ENCODE measurements around the gene HELT. TPM values are rescaled to one million over a fixed set of nuclear protein-coding genes. Genes with fewer than 3 reads are reported as not detected.
"Not testable (repeated sequence)": the region's sequence is repeated elsewhere in the genome, so short reads cannot be mapped to it uniquely, and the experiment has no call there.

The HELT gene
- not detected in 2 replicates for total RNA-seq

- POLR2A ChIA-PET = no interaction called here
- peaks cover 70% of the 10 kb centered on the region for H3K27me3 Mint-ChIP-seq
- intact Hi-C loops (cut with micrococcal nuclease) = loop anchor here (10.0 kb wide), 1 partner anchor 1113 kb away; the partner anchor contains the start of gene STOX2
- ATAC-seq (ENCODE audit: low read depth) (no peak), DNase-seq (no peak)
- no peaks in the 10 kb centered on the region for H3K36me3 Mint-ChIP-seq (ENCODE audit: low read depth)
- CTCF ChIA-PET = interaction anchor here (1.0 kb wide), 1 partner anchor 22 kb away, joined by 4 read pairs; no protein-coding TSS in a partner anchor
- no peak for TF ChIP-seq CTCF (IDR thresholded peaks at IDR 0.05)
- no peak within 1 kb of the TSS for H3K27ac Mint-ChIP-seq
- no peaks in the 10 kb centered on the region for H3K9me3 Mint-ChIP-seq
- H3K4me1 Mint-ChIP-seq = peaks cover 13% of the 10 kb centered on the region
- H3K4me3 Mint-ChIP-seq = no peak within 1 kb of the TSS
Observed at GRCh38 chr4:185017964-185018772, at the start of gene HELT. Gene HELT (plus strand): TSS chr4:185018490. CDS start chr4:185018929, 439 bp downstream.

- DNase-seq = no peak
- Mint-ChIP-seq H3K9me3 (peaks cover 11% of the 10 kb centered on the region), H3K4me1 (peaks cover 7% of the 10 kb centered on the region), H3K27ac (no peak overlapping the region), H3K36me3 (ENCODE audit: low read depth) (peaks cover 6% of the 10 kb centered on the region), H3K27me3 (peaks cover 5% of the 10 kb centered on the region), H3K4me3 (no peak overlapping the region)
- ATAC-seq (ENCODE audit: low read depth) = no peak
- intact Hi-C loops (cut with micrococcal nuclease) = no loop called here
- CTCF ChIA-PET = no interaction called here
- POLR2A ChIA-PET = no interaction called here
- no peak for TF ChIP-seq CTCF (IDR thresholded peaks at IDR 0.05)
Observed at GRCh38 chr4:184968784-184969201, 49.5 kb upstream of the HELT start.

GRCh38 chr4:184969610-184970009 lies 48.7 kb upstream of the HELT start:
- intact Hi-C loops (cut with micrococcal nuclease) = no loop called here
- Mint-ChIP-seq H3K4me1 (peaks cover 7% of the 10 kb centered on the region), H3K27ac (no peak overlapping the region), H3K4me3 (no peak overlapping the region), H3K9me3 (peaks cover 11% of the 10 kb centered on the region), H3K27me3 (peaks cover 5% of the 10 kb centered on the region), H3K36me3 (ENCODE audit: low read depth) (peaks cover 6% of the 10 kb centered on the region)
- ATAC-seq (ENCODE audit: low read depth) (no peak), DNase-seq (no peak)
- ChIA-PET POLR2A (no interaction called here), CTCF (no interaction called here)
- TF ChIP-seq CTCF (IDR thresholded peaks at IDR 0.05) = no peak

- H3K4me1 Mint-ChIP-seq = no peaks in the 10 kb centered on the region
- peaks cover 10% of the 10 kb centered on the region for H3K9me3 Mint-ChIP-seq
- no peak overlapping the region for H3K4me3 Mint-ChIP-seq
- no peak for DNase-seq
- ChIA-PET POLR2A (no interaction called here), CTCF (no interaction called here)
- intact Hi-C loops (cut with micrococcal nuclease) = no loop called here
- H3K27ac Mint-ChIP-seq = no peak overlapping the region
- TF ChIP-seq CTCF (IDR thresholded peaks at IDR 0.05) = no peak
- H3K27me3 Mint-ChIP-seq = peaks cover 2% of the 10 kb centered on the region
- H3K36me3 Mint-ChIP-seq (ENCODE audit: low read depth) = no peaks in the 10 kb centered on the region
- no peak for ATAC-seq (ENCODE audit: low read depth)
Observed at GRCh38 chr4:184972991-184973390, 45.3 kb upstream of the HELT start.

GRCh38 chr4:184976348-184976747 lies 41.9 kb upstream of the HELT start:
- DNase-seq; H3K27me3 Mint-ChIP-seq; POLR2A ChIA-PET; H3K4me3 Mint-ChIP-seq; H3K4me1 Mint-ChIP-seq; CTCF ChIA-PET; H3K27ac Mint-ChIP-seq; H3K9me3 Mint-ChIP-seq; H3K36me3 Mint-ChIP-seq (ENCODE audit: low read depth); intact Hi-C loops (cut with micrococcal nuclease); ATAC-seq (ENCODE audit: low read depth): not testable (repeated sequence)

Data from activated B cell treated with CpG ODN at 0.5 μM for 24 hours (primary cell).